IPS DF 6.9 (cell line): ENCODE results near the gene ANKRD22.

Source experiments
- DNase-seq: peaks from one replicate; pipeline ENCODE4 v3.0.0-alpha.2; 2013; ENCODE audit warnings: low read depth, low spot score
- H3K27ac ChIP-seq: one replicate; pipeline ENCODE4 v1.5.1; 2013; ENCODE audit warnings: low read length, control low read depth
- H3K27me3 ChIP-seq: 2 replicates; pipeline ENCODE4 v1.6.1; 2013; ENCODE audit warnings: mild to moderate bottlenecking, low read length; ENCODE audit not compliant: control insufficient read depth, insufficient read depth
- H3K36me3 ChIP-seq: 2 replicates; pipeline ENCODE4 v1.6.1; 2013; ENCODE audit warnings: low read length; ENCODE audit not compliant: control insufficient read depth, insufficient read depth
- H3K4me1 ChIP-seq: 2 replicates; pipeline ENCODE4 v1.6.1; 2013; ENCODE audit warnings: low read length; ENCODE audit not compliant: control insufficient read depth, insufficient read depth
- H3K4me3 ChIP-seq: 2 replicates; pipeline ENCODE4 v1.5.1; 2013; ENCODE audit warnings: mild to moderate bottlenecking, low read length
- H3K9me3 ChIP-seq: 2 replicates; pipeline ENCODE4 v1.6.1; 2013; ENCODE audit warnings: low read length, inconsistent platforms; ENCODE audit not compliant: control insufficient read depth, insufficient read depth
- WGBS: extraction: QIAGEN DNeasy Blood & Tissue Kit; methylation state at CpG from one replicate; pipeline ENCODE4 v1.1.7; 2013; ENCODE audit warnings: mixed read lengths, missing lambda C conversion rate; ENCODE audit not compliant: insufficient read length, insufficient coverage; 5-methylcytosine and 5-hydroxymethylcytosine counted together

Gene ANKRD22

DNA sequence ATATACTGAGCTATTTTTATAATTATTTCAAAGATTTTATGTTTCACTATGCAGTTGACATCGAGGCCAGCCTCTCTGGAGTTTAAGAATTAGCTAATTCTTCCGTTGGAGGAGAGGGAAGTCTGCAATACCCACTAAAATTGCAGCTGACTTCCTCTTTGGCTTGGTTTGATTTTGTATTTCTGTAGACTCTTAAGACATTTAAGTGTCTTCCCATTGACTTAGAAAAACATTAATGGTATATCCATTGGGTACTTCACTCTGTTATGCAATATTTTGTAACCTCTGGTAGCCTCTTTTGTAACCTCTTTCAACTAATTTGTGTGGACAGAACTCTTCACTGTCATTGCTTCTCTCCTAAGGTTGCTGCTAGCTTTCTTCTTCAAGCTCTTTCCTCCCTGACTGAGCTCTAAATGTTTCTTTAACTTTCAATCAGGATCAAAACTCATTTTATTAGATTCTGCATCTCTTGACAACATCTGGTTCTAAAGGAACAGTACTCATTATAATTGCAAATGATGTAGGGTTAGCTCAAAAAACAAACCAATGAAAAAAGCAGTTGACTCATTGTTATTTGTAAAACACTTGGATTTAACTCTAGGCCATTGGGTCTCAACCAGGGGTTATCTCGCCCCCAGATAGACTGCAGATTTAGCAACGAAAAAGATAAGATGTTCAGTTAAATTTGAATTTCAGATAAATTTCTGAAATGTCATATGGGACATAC is 1.7 kb upstream of the ANKRD22 start:
- no peak for DNase-seq
- no peak overlapping the region for H3K4me3 ChIP-seq
- H3K27me3 ChIP-seq: no peaks in the 10 kb centered on the region
- no peaks in the 10 kb centered on the region for H3K36me3 ChIP-seq
- peaks cover 4% of the 10 kb centered on the region; the same call in 1 of the 2 replicates for H3K4me1 ChIP-seq
- WGBS: no CpG with 5 or more reads among the region's 4 CpGs
- H3K9me3 ChIP-seq: no peaks in the 10 kb centered on the region
- no peak overlapping the region for H3K27ac ChIP-seq

GRCh38 chr10:88852327-88852726 is 683 bp upstream of the ANKRD22 start:
- Histone ChIP-seq H3K36me3 (no peaks in the 10 kb centered on the region), H3K4me3 (no peak overlapping the region), H3K27ac (no peak overlapping the region), H3K9me3 (no peaks in the 10 kb centered on the region), H3K4me1 (peaks cover 4% of the 10 kb centered on the region; the same call in 1 of the 2 replicates), H3K27me3 (no peaks in the 10 kb centered on the region)
- no CpG with 5 or more reads among the region's 4 CpGs for WGBS
- no peak for DNase-seq

DNA sequence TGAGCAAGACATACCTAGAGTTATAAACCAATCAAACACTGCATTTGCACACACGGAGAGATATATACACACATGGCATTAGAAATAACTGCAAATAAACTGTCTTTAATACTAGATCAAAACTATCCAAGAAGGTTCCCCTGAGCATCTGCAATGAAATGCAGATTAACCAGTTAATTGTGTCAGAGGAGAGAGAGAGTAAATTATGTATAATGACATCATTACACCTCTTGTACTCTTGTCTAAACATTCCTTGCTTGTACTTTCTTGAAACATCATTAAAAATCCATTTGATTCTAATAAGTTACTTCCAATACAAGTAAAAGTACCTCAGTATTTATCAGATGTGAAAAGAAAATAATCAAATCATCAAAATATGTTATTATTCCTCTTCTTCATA is 932 bp downstream of the ANKRD22 start:
- no CpG with 5 or more reads among the region's 1 CpG for WGBS
- no peaks in the 10 kb centered on the region for H3K9me3 ChIP-seq
- peaks cover 4% of the 10 kb centered on the region; the same call in 1 of the 2 replicates for H3K4me1 ChIP-seq
- DNase-seq: no peak
- H3K4me3 ChIP-seq: no peak overlapping the region
- H3K36me3 ChIP-seq: no peaks in the 10 kb centered on the region
- no peak overlapping the region for H3K27ac ChIP-seq
- H3K27me3 ChIP-seq: no peaks in the 10 kb centered on the region

GRCh38 chr10:88849234-88849633 is 2.4 kb downstream of the ANKRD22 start:
- DNase-seq: no peak
- Histone ChIP-seq H3K9me3 (no peaks in the 10 kb centered on the region), H3K27ac (no peak overlapping the region), H3K27me3 (no peaks in the 10 kb centered on the region), H3K4me1 (peaks cover 4% of the 10 kb centered on the region; the same call in 1 of the 2 replicates), H3K4me3 (no peak overlapping the region), H3K36me3 (no peaks in the 10 kb centered on the region)
- no CpG with 5 or more reads among the region's 1 CpG for WGBS

DNA sequence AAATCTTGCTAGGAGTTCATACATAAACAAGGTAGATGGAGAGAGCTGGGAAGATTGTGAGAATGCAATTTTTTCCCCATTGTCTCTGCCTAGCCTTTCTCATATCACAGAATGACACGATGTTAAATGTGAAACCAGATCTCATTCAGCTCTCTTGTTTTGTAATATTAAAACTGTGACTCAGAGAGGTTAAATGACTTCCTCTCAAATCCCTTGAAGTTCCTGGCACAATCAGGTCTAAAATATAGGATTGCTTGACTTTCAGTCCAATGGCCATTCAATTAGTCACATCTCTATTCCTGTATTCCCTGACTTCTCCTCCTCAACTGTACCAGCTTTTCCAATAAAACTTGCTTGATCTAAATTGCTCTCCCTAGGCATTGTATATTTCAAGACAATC is 3.1 kb downstream of the ANKRD22 start:
- H3K9me3 ChIP-seq: no peaks in the 10 kb centered on the region
- H3K27ac ChIP-seq: no peak overlapping the region
- no peak for DNase-seq
- no peaks in the 10 kb centered on the region for H3K27me3 ChIP-seq
- peaks cover 4% of the 10 kb centered on the region; the same call in 1 of the 2 replicates for H3K4me1 ChIP-seq
- H3K4me3 ChIP-seq: no peak overlapping the region
- no peaks in the 10 kb centered on the region for H3K36me3 ChIP-seq
- WGBS: no CpG with 5 or more reads among the region's 1 CpG

DNA sequence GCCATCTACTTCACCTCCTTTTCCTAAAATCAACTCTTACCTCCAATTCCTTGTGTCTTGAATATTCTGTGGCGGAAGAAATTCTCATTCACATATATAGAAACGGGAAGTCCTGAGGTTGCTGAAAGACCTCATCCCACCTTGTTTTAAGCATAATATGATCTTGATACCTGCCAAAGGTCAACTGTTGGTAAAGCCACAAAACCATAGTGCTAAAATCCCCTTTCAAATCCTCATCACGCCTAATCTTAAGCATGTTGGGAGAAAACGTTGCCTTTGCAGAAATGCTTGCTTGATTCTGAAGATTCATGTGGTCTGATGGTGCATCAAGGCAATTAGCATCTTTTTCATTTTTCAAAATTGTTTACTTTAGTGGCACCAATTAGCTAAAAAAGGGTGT is 8.5 kb downstream of the ANKRD22 start:
- no peaks in the 10 kb centered on the region for H3K27me3 ChIP-seq
- WGBS: no CpG with 5 or more reads among the region's 4 CpGs
- 0 out of 2 replicates have a peak, but pooled peaks cover 1% of the 10 kb centered on the region for H3K4me1 ChIP-seq
- H3K27ac ChIP-seq: no peak overlapping the region
- no peaks in the 10 kb centered on the region for H3K9me3 ChIP-seq
- no peak for DNase-seq
- H3K4me3 ChIP-seq: no peak overlapping the region
- no peaks in the 10 kb centered on the region for H3K36me3 ChIP-seq

DNA sequence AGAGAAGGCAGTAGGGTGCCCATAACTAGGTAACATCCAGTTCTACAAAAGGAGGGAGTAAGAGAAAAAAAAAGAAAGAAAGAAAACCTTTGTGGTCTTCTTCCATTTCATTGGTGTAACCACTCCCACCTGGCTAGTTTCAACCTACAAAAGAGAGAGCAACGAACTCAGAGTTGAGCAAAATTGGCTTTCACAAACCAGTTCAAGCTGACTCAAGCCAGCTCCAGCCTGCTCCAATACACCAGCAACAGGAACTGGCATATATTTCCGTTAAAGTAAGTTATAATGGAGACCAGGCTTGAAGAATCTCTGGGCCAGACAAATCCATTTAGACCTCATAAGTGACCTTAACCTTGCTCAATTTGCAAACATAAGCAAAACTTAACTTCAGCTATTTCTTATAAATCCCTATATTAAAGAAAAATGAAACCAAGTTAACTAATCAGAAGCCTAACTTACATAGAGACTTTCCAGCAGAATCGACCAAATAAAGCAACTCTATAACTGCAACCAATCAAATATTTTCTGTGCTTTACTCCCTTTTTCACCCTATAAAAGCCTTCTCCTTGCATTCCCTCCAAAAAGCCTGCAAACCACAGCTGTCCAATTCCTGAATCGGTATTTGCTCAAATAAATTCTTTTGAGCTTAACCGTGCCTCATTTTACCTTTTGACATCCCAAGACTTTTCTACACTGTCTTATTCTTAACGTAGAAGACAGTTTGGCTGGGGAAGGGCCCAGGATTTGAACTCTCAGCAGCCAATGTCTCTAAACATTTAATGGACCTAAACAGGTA is 10.1 kb downstream of the ANKRD22 start:
- H3K27me3 ChIP-seq: no peaks in the 10 kb centered on the region
- H3K9me3 ChIP-seq: no peaks in the 10 kb centered on the region
- no peak overlapping the region for H3K27ac ChIP-seq
- H3K4me3 ChIP-seq: no peak overlapping the region
- no peak for DNase-seq
- no peaks in the 10 kb centered on the region for H3K36me3 ChIP-seq
- H3K4me1 ChIP-seq: 0 out of 2 replicates have a peak, but pooled peaks cover 1% of the 10 kb centered on the region
- WGBS: no CpG with 5 or more reads among the region's 6 CpGs

DNA sequence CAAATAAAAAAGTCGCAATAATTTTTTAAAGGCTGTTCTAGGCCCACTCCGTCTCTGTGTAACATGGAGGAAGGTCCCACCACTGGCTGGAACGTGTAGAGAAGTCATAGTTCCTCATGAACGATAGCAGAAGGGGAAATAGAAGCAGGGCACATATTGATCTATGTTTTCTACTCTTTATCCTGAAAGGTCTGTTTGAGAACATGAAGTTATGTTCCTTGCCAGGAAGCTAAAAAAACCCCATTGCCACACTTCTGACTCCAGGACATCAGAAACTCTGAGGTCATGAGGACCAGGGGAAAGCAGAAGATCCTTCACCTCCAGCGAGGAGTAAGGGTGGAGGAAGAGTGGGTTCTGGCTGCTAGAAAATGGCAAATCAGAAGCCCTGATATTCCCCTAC is 10.8 kb downstream of the ANKRD22 start:
- DNase-seq: no peak
- H3K27ac ChIP-seq: no peak overlapping the region

GRCh38 chr10:88840104-88840503 is 11.5 kb downstream of the ANKRD22 start:
- no peak for DNase-seq
- WGBS: no CpG with 5 or more reads among the region's 3 CpGs

More for the DNA sequence above, 10.8 kb downstream of the ANKRD22 start:
- Histone ChIP-seq H3K4me3 (no peak overlapping the region), H3K9me3 (no peaks in the 10 kb centered on the region), H3K27me3 (no peaks in the 10 kb centered on the region), H3K4me1 (0 out of 2 replicates have a peak, but pooled peaks cover 1% of the 10 kb centered on the region), H3K36me3 (no peaks in the 10 kb centered on the region)
- no CpG with 5 or more reads among the region's 5 CpGs for WGBS

GRCh38 chr10:88838766-88839350 is 12.8 kb downstream of the ANKRD22 start:
- no peaks in the 10 kb centered on the region for H3K27me3 ChIP-seq
- 0 out of 2 replicates have a peak, but pooled peaks cover 1% of the 10 kb centered on the region for H3K4me1 ChIP-seq
- no peaks in the 10 kb centered on the region for H3K36me3 ChIP-seq
- no peak overlapping the region for H3K27ac ChIP-seq
- H3K4me3 ChIP-seq: no peak overlapping the region
- no peak for DNase-seq
- H3K9me3 ChIP-seq: no peaks in the 10 kb centered on the region
- WGBS: no CpG with 5 or more reads among the region's 5 CpGs

More at GRCh38 chr10:88840104-88840503, 11.5 kb downstream of the ANKRD22 start:
- no peaks in the 10 kb centered on the region for H3K27me3 ChIP-seq
- H3K9me3 ChIP-seq: no peaks in the 10 kb centered on the region
- no peak overlapping the region for H3K27ac ChIP-seq
- no peaks in the 10 kb centered on the region for H3K36me3 ChIP-seq
- no peak overlapping the region for H3K4me3 ChIP-seq
- 0 out of 2 replicates have a peak, but pooled peaks cover 1% of the 10 kb centered on the region for H3K4me1 ChIP-seq
